ENCODE results near the gene GPR62.

GPR62 gene

DNA sequence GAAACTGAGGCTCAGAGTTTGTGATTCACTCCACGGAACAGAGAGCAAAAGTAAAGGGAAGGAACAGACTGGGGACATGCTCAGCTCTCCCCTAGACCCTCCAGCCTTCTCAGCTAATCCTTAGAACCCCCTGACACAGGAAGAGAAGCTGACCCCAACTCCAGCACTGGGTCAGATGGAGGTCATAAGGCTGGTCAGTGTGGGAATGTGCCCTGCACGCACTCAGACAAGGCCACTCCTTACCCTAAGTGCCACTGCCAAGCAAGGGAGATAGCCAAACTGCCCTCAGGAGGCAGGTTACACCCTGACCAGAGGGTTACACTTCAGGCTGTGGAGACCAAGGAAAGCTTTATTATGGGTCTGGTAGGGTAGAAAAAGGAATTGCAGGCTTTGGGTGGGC, 39.3 kb downstream of the GPR62 start:
- DNase-seq: no peak

DNA sequence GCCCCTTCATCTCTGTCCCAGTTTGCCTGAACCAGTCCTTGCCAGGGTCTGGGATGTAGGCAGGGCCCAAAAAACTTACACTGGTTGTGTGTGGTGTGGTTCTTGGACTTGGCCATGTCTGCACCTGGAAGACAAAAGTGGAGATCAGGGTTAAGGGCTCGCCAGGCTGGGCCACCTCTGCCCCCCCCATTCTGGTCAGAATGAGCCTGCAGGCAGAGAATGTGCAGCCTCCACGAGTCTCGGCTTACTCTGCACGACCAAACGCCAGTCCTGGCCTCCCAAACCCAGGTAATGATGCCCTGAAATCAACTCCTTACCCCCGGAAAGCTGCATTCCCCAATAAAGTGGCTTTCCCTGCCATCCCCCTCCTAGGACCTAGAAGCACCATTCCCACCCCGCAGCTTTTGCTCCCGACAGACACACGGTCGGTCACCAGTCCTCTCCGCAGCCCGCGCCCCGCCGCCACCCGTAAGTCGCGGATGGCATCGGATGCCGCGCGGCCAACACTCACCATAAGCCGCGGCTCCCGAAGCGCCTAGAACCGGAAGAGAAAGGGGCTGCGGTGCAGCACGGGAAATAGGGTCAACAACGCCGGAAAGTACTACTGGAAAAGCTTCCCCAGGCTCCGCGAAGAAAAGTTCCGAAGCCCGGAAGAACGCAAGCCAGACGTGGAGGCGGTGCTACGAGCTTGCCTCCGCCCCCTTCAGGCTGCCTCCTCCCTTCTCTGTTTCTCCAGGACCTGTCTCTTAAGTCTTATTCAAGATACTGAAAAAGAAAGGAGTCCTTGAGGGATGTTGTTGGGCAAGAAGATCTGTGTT, 40.4 kb downstream of the GPR62 start, which contains the start of gene RPL29:
Gene RPL29 (minus strand): TSS at position 550 of the 818 bp plus-strand sequence. CDS start 434 bp downstream, at position 116.
- DNase-seq: peak; percentile 95

DNA sequence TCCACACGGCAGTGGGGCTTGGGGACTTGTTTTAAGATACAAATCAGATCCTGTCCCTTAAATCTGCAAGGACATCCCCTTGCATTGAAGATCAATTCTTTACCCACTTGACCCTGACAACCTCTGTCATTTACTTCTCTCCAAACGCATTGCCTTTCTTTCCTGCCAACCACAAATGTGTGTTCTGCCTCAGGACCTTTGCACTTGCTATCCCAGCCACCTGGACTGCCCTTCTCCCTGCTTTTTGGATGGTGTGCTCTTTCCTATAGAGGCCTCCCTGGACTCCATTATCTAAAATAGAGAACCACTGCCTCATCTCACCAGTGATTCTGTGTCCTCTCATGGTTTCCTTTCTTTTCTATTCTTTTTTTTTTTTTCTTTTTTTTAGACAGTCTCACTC, 42.0 kb downstream of the GPR62 start:
- no peak for DNase-seq

DNA sequence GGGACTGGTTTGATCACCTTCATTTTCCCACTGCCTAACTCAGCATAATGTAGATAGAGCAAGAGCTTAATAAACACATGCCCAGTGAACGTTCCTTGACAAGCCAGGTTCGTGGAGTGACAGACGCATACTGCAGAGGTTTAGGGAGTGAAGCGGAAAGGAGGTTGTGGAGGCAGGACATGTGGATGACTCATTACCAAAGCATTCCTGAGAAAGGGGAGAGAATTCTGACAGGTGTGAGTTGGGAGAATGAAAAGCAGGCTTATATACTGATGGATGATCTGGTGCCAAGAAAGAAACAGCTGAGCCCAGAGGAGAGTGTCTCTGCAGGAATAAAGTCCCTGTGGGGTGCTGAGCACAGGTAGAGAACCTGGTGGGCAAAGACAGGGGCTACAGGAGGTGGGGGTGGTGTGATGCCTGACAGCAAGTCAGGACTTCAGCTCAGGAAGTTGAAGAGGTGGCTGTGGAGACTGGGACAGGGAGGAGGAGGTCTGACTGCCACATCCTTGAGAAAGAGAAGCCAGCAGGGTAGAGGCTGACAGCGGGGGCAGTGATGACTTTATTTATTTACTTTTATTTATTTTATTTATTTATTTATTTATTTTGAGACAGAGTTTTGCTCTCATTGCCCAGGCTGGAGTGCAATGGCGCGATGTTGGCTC, 42.9 kb downstream of the GPR62 start:
- DNase-seq: no peak

DNA sequence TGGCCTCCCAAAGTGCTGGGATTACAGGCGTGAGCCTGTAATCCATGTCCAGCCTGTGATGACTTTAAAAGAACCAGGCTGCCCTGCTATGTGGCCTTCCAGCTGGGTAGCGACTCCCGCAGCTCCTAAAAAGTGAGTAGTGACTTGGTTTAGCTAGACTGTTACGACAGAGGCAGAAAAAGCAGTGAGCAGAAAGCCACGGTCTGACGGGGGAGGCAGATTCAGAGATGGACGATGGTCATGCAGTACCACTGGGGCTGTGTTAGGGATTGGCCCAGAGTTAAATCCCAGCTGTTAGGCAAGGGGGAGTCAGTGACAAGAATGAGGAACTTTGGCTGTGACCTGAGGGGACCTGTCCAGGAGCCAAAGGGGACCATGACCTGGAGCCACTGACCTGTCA, 43.6 kb downstream of the GPR62 start:
- no peak for DNase-seq

DNA sequence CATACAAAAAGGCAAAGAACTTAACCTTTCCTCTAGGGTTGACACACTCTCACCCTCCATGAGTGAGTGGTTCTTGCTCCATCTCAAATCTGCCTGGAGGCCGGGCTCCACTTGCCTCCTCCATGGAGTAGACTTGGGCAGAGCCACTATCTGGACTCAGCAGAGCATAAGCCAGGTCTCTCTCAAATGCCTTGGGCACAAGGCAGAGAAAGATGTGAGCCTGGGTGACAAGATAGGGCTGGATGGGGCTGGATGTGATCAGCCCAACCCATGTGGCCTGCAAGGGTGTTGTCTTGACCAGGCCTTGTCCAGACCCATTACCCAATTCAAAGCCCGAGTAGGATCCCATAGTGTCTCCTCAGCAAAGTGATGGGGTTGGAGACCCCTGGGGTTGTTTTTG, 44.7 kb downstream of the GPR62 start:
- no peak for DNase-seq

DNA sequence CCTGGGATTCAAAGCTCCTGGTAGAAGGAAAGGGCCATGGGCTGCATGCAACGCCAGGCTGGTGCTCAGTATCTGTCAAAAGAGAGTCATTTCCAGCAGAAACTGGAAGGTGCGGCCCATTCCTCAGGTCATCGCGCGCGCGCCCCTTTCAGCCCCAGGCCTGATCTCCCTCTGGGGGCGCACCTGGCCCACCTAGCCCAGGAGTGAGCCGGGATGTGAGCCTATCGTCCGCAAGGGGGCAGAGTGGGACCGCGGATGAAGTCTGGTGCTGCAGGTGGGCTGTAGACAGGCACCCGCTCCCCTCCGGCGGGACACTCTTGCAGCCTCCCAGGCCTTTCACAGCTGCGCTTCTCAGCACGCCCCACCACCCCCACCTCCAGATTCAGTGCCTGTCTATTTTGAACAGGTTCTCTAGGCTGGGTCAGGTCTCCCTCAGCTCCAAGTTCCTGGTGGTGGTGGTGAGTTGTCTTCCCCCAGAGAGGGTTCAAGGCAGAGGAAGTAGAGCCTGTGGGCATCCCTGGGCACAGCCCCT, 46.3 kb downstream of the GPR62 start:
- DNase-seq: peak; percentile 60

DNA sequence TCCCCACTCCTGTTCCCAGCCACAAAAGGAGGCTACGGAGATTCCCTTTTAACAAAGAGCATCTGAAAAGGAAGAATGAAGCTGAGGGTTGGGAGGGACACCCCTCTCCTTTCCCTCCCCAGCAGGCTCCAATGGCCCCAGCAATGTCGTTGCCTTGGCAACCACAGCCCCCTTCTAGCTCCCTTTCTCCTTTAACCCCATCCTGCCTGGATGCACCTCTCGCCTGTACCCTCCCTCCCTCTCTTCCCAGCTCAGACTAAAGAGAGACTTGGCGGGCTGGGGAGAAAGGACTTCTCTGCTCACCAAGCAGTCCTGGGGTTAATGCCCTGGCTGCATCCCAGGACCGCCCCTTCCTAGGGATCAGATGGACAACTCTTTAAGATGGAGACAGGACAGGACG, 47.6 kb downstream of the GPR62 start:
- DNase-seq: no peak

DNA sequence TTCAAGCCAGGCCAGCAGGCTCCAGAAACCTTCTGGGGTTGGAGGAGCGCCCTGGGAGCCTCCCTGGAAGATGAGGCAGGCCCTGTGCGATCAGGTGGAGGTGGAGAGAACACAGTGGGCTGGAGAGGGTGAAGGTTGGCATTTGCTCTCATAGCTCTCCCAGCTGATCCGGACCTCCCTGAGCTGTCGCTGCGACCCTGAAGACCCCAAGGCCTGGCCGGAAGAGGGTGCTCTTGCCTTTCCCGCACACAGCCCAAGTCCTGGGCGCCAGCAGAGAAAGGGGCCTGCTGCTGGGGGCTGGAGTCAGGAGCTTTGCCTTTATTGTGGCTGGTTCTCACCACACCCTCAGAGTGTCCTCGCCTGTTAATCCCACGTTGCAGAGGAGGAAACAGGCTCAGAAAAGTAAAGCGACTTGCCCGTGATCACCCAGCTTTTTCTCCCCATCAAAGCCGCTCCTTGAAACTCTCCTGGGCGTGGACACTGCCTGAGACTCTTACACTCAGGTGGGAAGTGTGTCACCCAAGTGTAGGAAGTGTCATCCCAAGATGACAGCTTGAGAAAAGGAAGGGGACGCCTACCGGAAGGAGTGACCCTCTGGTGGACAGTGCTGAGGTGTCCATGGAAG, 49.1 kb downstream of the GPR62 start:
- peak; percentile 71 for DNase-seq

DNA sequence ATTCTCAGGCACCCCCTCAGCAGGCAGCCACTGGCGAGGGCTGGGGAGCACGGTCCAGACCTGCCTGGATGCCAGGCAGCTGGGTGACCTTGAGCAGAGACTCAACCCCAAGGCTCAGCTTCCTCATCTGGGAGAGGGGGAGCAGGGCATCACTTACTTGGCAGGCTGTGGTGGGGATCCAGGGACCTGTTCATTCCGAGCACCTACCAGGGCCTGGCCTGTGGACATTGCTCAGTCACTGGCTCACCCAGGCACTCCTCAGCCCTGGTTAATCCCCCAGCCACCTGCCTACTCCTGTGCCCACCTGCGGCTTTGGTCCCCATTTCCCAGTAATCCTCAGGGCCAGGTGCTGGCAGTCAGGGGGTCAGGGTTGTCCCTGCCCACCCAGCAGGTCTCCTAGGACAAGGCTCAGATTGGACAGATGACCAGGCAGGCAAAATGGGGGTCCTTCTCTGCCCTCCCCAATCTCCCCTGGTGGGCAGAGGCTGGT, 49.8 kb downstream of the GPR62 start:
- no peak for DNase-seq

DNA sequence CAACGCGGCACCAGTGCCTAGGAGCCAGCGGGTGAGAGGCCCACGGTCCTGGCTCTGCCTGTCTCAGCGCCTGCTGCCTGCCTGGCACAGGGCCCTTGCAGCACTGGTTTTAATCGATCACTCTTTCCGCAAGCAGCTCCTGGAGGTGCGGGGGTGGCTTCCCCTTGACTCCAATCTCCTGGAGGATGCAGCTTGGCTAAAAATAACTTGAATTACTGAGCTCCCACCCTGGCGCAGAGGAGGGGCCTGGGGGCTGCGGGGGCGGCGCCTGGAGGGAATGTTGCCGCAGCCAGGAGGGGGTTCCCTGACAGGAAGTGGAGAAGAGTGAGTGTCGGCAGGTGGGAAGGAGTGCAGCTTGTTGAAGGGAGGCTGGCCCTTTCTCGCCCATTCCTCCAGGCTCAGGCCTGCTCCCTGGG, 50.4 kb downstream of the GPR62 start:
- DNase-seq: peak; percentile 58

DNA sequence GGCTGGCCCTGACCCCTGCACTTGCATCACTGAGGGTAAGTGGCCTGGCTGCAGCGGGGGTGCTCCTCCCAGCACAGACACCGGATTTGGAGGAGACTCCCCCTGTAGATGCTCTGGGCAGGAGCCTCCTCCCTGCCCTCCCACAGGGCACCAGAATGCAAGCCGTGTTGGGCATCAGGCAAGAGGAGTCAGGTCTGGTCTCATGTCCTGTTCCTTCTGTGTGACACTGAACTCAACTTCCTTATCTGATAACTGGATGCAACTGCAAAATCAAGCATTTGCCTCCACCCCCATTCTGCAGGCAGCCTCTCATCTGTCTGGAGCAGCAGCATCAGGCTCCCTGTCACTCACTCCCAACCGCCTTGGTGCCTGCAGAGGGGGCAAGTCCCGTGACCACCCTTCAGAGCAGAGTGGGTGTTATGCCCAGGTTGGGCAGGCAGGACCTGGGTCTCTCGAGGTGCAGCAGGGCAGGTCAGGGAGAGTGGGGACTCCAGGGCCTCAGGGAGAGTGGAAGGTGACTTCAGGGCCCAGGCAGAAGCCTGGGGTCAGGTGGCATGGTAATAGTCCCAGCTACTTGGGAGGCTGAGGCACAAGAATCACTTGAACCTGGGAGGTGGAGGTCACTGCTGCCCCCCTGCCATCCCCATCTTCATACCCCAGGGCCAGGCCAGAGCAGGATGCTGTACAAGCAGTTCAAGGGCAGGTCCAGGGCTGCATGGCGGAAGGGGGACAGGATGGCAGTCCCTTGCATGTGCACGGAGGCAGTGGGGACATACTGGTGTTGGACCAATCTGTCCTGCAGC, 51.0 kb downstream of the GPR62 start:
- no peak for DNase-seq

DNA sequence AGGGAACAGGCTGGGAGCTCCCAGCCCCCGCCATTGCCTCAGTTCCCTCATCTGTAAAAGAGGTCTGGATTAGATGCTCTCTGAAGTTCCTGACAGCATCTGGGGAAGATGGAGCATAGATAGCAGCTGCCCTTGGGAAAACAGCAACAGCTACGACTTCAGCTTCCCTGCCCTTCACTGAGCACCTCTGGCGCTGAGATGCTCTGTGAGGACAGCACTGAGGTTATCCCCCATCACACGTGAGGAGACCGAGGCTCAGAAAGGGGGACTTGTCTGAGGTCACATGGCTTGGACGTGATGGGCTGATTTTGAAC, 51.6 kb downstream of the GPR62 start:
- no peak for DNase-seq

All from fibroblast of skin of back (primary cell).